Body of pancreas (tissue), 4 donors: ENCODE results near the gene BCL10. TPM values are rescaled to one million over a fixed set of nuclear protein-coding genes. Genes with fewer than 3 reads are reported as not detected.

Experiments used
- ATAC-seq: fragments of 150-250 bp; one replicate; pipeline ENCODE4 v1.9.1; 2016
- DNase-seq, 4 donors: peaks; one replicate each; pipeline ENCODE4 v3.0.0-alpha.2; 2019
- H3K27ac ChIP-seq, 4 donors: fragments of 200-600 bp; sonication (generic); 1 replicate in 3 of 4; 2 replicates in 1 of 4; pipeline versions ENCODE4 v1.5.1 to v1.6.1; 2016 to 2019; ENCODE audit warnings: mild to moderate bottlenecking in 1 of 4, mixed read lengths in 1 of 4, moderate library complexity in 1 of 4
- H3K27me3 ChIP-seq, 2 donors: fragments of 200-600 bp; sonication (generic); one replicate each; pipeline ENCODE4 v1.6.0; 2016; ENCODE audit warnings: mild to moderate bottlenecking in 1 of 2
- H3K36me3 ChIP-seq, 2 donors: fragments of 200-600 bp; sonication (generic); replicated peaks in 1 of 2; 2 replicates each; pipeline ENCODE4 v1.5.1; 2016; ENCODE audit warnings: low read depth in 2 of 2; ENCODE audit not compliant: insufficient read depth in 1 of 2
- H3K4me1 ChIP-seq: fragments of 200-600 bp; sonication (generic); one replicate; pipeline ENCODE4 v1.6.0; 2016
- H3K4me3 ChIP-seq, 2 donors: fragments of 200-600 bp; sonication (generic); 1 replicate in 1 of 2; 2 replicates in 1 of 2; pipeline ENCODE4 v1.5.1; 2016 to 2019
- H3K9me3 ChIP-seq, 3 donors: fragments of 200-600 bp; sonication (generic); 1 replicate in 2 of 3; 2 replicates in 1 of 3; pipeline ENCODE4 v1.5.1; 2016
- CTCF ChIP-seq, 7 experiments: fragments of 450-650 bp in 4 of 7; fragments of 200-600 bp in 3 of 7; sonication (generic) in 3 of 7; IDR thresholded peaks; one replicate each; pipeline ENCODE4 v1.5.1; 2016 to 2019; ENCODE audit warnings: antibody characterized with exemption in 7 of 7
- POLR2A ChIP-seq, 3 donors: fragments of 450-650 bp; IDR thresholded peaks; one replicate each; pipeline ENCODE4 v1.6.1; 2016; ENCODE audit warnings: antibody characterized with exemption in 3 of 3, mild to moderate bottlenecking in 2 of 3
- WGBS, 2 donors: methylation state at CpG; one replicate each; pipeline ENCODE4 v1.1.5; 2017; 5-methylcytosine and 5-hydroxymethylcytosine counted together
- intact Hi-C: fragments of 100-400 bp; cut with DNase I; formaldehyde crosslinking; loops from one replicate; pipeline ENCODE4 v1.15.1; 2023
- total RNA-seq, 2 donors: library from RNA; depleted of rRNA; stranded (reverse); fragments of >200 nt; gene quantifications; one replicate each; pipeline ENCODE4 v1.1.0, GENCODE V29; 2016

Gene BCL10
- total RNA-seq, 2 donors from 2014 or later = 4.9 to 9.3 TPM

- Histone ChIP-seq H3K27me3 (no peaks in the 10 kb centered on the region), H3K27ac (no peak overlapping the region), H3K4me1 (peaks cover 10% of the 10 kb centered on the region), H3K4me3 (no peak overlapping the region), H3K9me3 (no peaks in the 10 kb centered on the region), H3K36me3 (no peaks in the 10 kb centered on the region)
- TF ChIP-seq POLR2A (IDR thresholded peaks at IDR 0.05) (no peak), CTCF (IDR thresholded peaks at IDR 0.05) (no peak)
- ATAC-seq = no peak
- intact Hi-C loops = no loop called here
- 87 to 89% methylated on average over 7 of the region's 7 CpGs for WGBS, 2 donors
- no peak for DNase-seq
Measured at GRCh38 chr1:85321237-85321964, 45.0 kb upstream of the BCL10 start.

- WGBS, 2 donors = 72 to 78% methylated on average over 2 of the region's 2 CpGs
- Histone ChIP-seq H3K9me3 (no peaks in the 10 kb centered on the region), H3K27ac (no peak overlapping the region), H3K4me1 (peaks cover 1% of the 10 kb centered on the region), H3K36me3 (no peaks in the 10 kb centered on the region), H3K27me3 (no peaks in the 10 kb centered on the region), H3K4me3 (no peak overlapping the region)
- TF ChIP-seq CTCF (IDR thresholded peaks at IDR 0.05) (no peak), POLR2A (IDR thresholded peaks at IDR 0.05) (no peak)
- intact Hi-C loops = no loop called here
- no peak for DNase-seq
- ATAC-seq = no peak
Measured at GRCh38 chr1:85320371-85321131, 44.1 kb upstream of the BCL10 start.

GRCh38 chr1:85319931-85320330 is 43.5 kb upstream of the BCL10 start:
- intact Hi-C loops = no loop called here
- Histone ChIP-seq H3K4me3 (no peak overlapping the region), H3K9me3 (no peaks in the 10 kb centered on the region), H3K27ac (no peak overlapping the region), H3K36me3 (no peaks in the 10 kb centered on the region), H3K4me1 (no peaks in the 10 kb centered on the region), H3K27me3 (no peaks in the 10 kb centered on the region)
- DNase-seq (no peak), ATAC-seq (no peak)
- TF ChIP-seq POLR2A (IDR thresholded peaks at IDR 0.05) (no peak), CTCF (IDR thresholded peaks at IDR 0.05) (no peak)
- 82 to 91% methylated on average over 4 of the region's 4 CpGs for WGBS, 2 donors

- no peaks in the 10 kb centered on the region for H3K27me3 ChIP-seq
- DNase-seq (no peak), ATAC-seq (no peak)
- H3K36me3 ChIP-seq = no peaks in the 10 kb centered on the region
- H3K9me3 ChIP-seq = no peaks in the 10 kb centered on the region
- WGBS, 2 donors = 73 to 80% methylated on average over 3 of the region's 3 CpGs
- no peak overlapping the region for H3K4me3 ChIP-seq
- no peaks in the 10 kb centered on the region for H3K4me1 ChIP-seq
- no peak overlapping the region for H3K27ac ChIP-seq
- intact Hi-C loops = no loop called here
- TF ChIP-seq POLR2A (IDR thresholded peaks at IDR 0.05) (no peak), CTCF (IDR thresholded peaks at IDR 0.05) (no peak)
Measured at GRCh38 chr1:85319491-85319890, 43.1 kb upstream of the BCL10 start.
